Superior temporal gyrus (tissue), 1 donor: Measurements from ENCODE around the gene TIMM23.
"Not testable (repeated sequence)": the region's sequence is repeated elsewhere in the genome, so short reads cannot be mapped to it uniquely, and the experiment has no call there.

ENCODE experiments used
- DNase-seq: peaks from one replicate; pipeline ENCODE4 v3.0.0-alpha.2; 2016; ENCODE audit errors: extremely low spot score

TIMM23 gene

GRCh38 chr10:45972106-45972812 is at the start of gene TIMM23:
Gene TIMM23 (plus strand): TSS chr10:45972489. CDS start chr10:45972625, 136 bp downstream.
- peak; percentile 91 for DNase-seq

GRCh38 chr10:45926790-45927189 is 45.5 kb upstream of the TIMM23 start:
- not testable (repeated sequence) for DNase-seq

GRCh38 chr10:45931305-45931704 is 41.0 kb upstream of the TIMM23 start:
- not testable (repeated sequence) for DNase-seq

GRCh38 chr10:45934788-45935187 is 37.5 kb upstream of the TIMM23 start:
- DNase-seq: not testable (repeated sequence)

GRCh38 chr10:45939176-45939697 is 33.1 kb upstream of the TIMM23 start:
- DNase-seq: not testable (repeated sequence)

GRCh38 chr10:45941196-45941595 is 31.1 kb upstream of the TIMM23 start:
- DNase-seq: not testable (repeated sequence)

- DNase-seq: not testable (repeated sequence)
Observed at GRCh38 chr10:45945476-45945875, 26.8 kb upstream of the TIMM23 start.

- DNase-seq: not testable (repeated sequence)
Observed at GRCh38 chr10:45947363-45947762, 24.9 kb upstream of the TIMM23 start.

- not testable (repeated sequence) for DNase-seq
Observed at GRCh38 chr10:45948801-45949200, 23.5 kb upstream of the TIMM23 start.

- DNase-seq: not testable (repeated sequence)
Observed at GRCh38 chr10:45954367-45954766, 17.9 kb upstream of the TIMM23 start.

GRCh38 chr10:45956634-45957033 is 15.7 kb upstream of the TIMM23 start:
- not testable (repeated sequence) for DNase-seq

GRCh38 chr10:45957928-45958327 is 14.4 kb upstream of the TIMM23 start:
- DNase-seq: not testable (repeated sequence)

GRCh38 chr10:45962686-45963452 is 9.4 kb upstream of the TIMM23 start:
- not testable (repeated sequence) for DNase-seq

GRCh38 chr10:45971019-45971418 is 1.3 kb upstream of the TIMM23 start:
- not testable (repeated sequence) for DNase-seq

GRCh38 chr10:45971742-45972105 is 565 bp upstream of the TIMM23 start:
- DNase-seq: not testable (repeated sequence)

GRCh38 chr10:45972813-45973169 is 502 bp downstream of the TIMM23 start:
- not testable (repeated sequence) for DNase-seq

- DNase-seq: not testable (repeated sequence)
Observed at GRCh38 chr10:45974041-45974440, 1.8 kb downstream of the TIMM23 start.

- DNase-seq: not testable (repeated sequence)
Observed at GRCh38 chr10:45978554-45978953, 6.3 kb downstream of the TIMM23 start.

GRCh38 chr10:45981367-45981766 is 9.1 kb downstream of the TIMM23 start:
- DNase-seq: not testable (repeated sequence)

- DNase-seq: peak; percentile 69
Observed at GRCh38 chr10:45983538-45984186, 11.4 kb downstream of the TIMM23 start.

GRCh38 chr10:45984473-45984872 is 12.2 kb downstream of the TIMM23 start:
- not testable (repeated sequence) for DNase-seq

GRCh38 chr10:45985590-45985989 is 13.3 kb downstream of the TIMM23 start:
- DNase-seq: not testable (repeated sequence)
